ENCODE results near the gene MROH7.

MROH7 gene

GRCh38 chr1:54653036-54653435 is 11.4 kb downstream of the MROH7 start:
- no peak for DNase-seq

DNA sequence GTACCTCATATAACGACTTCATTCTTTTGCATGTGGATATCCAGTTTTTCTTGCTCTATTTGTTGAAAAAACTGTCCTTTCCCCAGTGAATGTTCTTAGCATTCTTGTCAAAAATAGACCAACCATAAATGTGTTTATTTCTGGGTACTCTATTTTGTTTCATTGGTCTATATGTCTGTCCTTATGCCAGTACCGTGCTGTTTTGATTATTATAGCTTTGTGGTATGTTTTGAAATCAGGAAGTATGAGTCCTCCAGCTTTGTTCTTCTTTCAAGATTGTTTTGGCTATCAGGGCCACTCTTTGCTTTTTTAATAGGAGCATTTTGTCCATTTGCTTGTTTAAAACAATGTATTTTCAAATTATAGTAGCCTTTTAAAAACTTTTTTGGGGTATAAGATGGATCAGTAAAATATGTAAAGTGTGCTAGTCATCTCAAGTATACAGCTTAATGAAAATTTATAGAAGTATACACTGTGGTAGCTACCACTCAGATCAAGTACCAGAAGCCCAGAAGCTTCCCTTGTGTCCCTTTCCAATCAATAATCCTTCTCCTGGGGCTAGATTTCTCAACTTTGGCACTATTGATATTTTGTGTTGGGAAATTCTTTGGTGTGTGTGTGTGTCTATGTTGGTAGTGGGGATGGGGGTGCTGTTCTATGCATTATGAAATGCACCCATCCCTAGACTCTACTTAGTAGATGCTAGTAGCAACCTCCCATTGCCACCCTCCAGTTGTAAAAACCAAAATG is 16.8 kb downstream of the MROH7 start:
- no peak for DNase-seq

- no peak for DNase-seq
Observed at GRCh38 chr1:54663725-54664124, 22.1 kb downstream of the MROH7 start.

- DNase-seq = no peak
Observed at GRCh38 chr1:54664364-54664763, 22.8 kb downstream of the MROH7 start.

GRCh38 chr1:54665852-54666251 is 24.3 kb downstream of the MROH7 start:
- DNase-seq = no peak

GRCh38 chr1:54666333-54666732 is 24.7 kb downstream of the MROH7 start:
- DNase-seq = no peak

DNA sequence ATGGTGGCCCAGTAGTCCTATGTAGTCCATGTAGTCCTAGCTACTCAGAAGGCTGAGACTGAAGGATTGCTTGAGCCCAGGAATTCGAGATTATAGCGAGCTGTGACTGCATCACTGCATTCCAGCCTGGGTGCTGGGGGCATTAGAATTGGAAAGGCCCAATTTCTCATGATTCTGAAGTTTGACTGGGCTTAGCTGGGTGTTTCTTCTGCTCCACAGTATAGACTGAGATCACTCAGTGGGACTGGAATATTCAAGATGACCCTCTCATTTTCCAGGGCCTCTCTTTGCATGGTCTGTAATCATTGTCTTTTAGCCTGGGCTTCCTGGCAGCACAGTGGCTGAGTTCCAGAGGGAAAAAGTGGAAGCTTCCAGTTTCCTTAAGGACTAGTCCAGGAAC is 26.2 kb downstream of the MROH7 start:
- DNase-seq = no peak

DNA sequence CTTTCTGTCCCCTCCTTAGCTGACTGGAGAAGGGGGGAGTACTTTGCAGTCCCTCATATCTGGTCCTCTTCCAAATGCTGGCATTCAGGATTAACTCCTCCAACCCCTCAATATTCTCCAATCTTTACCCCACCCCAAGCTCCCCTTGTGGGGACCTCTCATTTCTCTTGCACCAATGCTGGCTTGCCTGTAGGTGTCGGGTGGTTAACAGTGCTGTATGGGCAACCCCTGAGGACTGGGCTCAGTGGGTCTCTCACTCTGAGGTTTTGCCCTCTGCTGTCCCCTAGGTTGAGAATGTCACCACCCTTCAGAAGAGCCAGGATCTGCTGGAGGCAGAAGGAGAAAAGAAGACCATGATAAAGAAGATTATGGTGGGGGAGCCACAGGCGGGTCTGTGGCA is 27.0 kb downstream of the MROH7 start:
- no peak for DNase-seq

DNA sequence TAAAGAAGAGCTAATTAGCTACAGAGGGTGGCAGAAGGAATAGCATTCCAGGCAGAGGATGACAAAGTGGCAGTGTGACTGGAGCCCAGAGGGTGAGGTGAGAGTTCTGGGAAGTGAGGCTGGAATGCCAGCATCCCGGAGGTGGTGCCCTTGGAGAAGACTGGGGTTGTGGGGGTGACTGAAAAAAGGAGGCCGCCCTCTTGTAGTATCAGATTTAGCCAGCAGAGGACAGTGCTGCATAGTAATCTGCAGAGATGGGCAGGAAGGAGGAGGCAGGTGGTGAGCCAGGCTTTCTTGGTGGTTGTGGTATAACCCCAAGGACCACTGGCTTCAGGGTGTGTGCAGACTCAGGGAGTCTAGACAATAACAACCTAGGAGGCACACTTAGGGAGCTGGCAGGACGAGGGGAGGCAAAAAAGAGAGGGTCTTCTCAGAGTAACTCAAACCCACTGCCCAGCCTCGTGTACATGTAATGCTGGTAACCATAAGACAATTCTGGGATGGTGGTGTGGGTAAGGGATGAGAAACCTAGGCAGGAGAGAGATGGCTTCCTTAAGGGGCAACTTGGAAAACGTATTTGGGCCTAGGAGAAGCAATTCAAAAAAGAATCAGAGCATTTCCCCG is 30.5 kb downstream of the MROH7 start:
- peak; percentile 29 for DNase-seq

GRCh38 chr1:54678776-54679643 is 37.4 kb downstream of the MROH7 start:
- DNase-seq = no peak

- no peak for DNase-seq
Observed at GRCh38 chr1:54679706-54680105, 38.1 kb downstream of the MROH7 start.

DNA sequence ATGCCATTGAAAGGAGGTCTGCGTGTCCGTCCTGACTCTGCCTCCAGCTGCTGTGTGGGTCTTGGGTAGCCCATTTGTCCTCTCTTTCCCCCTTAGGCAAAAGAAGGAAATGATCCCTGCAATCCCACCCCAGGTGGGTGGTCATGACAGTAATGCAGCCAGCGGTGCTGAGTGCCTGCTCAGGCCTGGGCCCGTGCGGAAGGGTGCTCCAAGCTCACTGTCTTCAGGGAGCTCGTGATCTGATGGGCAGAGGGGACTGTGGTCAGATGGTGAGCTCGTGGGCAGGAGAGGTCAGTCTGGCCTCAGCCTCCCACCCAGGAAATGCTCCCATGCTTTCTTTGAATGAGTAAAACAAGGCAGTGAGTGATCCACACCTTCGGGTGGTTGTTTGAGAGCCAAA is 38.8 kb downstream of the MROH7 start:
- DNase-seq = no peak

- DNase-seq = peak; percentile 79
Observed at GRCh38 chr1:54681358-54681757, 39.8 kb downstream of the MROH7 start.

DNA sequence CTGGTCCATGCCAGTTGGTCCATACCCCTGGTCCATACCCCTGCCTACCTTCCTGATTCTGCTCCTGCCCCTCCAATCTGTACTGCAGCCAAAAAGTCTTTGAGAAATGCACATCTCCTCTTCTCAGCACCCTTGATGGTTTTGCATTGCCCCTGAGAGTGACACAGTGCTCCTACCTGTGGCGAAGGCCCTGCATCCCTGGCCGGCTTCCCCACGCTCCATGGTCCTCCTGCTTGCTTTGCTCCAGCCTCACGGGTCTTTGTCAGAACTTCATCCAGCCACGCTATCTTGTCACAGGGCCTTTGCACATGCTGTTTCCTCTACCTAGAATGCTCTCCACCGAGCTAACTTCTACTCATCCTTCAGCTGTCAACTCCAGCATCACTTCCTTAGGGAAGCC is 41.9 kb downstream of the MROH7 start:
- no peak for DNase-seq

GRCh38 chr1:54685335-54685905 is 43.8 kb downstream of the MROH7 start:
- DNase-seq = no peak

DNA sequence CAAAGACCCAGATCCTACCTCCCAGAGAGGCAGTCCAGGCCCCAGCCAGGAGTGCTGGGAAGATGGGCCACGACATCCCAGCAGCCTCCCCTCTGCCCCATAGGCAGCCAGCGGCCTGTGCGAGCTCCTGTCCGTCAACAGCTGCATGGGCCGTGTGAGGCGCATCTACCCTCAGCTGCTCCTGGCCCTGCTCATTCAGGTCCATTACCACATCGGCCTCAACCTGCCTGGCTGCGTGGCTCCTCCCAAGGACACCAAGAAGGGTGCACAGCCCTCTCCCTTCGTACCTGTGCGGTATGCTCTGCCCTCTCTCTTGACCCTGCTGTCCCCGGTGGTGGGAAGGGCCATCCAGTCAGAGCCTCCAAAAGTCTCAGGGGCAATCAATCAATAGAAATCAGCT is 44.6 kb downstream of the MROH7 start:
- no peak for DNase-seq

GRCh38 chr1:54694771-54695170 is 53.2 kb downstream of the MROH7 start:
- no peak for DNase-seq

- DNase-seq = no peak
Observed at GRCh38 chr1:54695221-54695620, 53.6 kb downstream of the MROH7 start.

DNA sequence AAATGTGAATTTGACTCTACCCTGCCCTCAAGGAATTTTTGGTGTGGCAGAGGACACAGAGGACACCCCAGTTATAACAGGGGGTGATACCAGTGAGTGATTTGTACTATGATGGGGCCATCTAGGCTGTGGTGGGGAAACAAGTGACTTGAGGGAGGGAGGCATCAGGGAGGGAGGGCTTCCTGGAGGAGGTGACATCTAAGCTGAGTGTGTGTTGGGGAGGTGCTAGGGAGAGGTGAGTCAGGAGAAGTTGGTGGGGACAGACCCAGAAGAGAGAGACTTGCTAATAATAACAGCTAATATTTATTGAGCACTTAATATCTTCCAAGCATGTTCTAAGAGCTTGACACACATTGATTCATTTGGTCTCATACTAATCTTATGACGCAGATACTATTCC is 54.2 kb downstream of the MROH7 start:
- DNase-seq = no peak

- DNase-seq = no peak
Observed at GRCh38 chr1:54696262-54696661, 54.7 kb downstream of the MROH7 start.

- DNase-seq = no peak
Observed at GRCh38 chr1:54697896-54698295, 56.3 kb downstream of the MROH7 start.

DNA sequence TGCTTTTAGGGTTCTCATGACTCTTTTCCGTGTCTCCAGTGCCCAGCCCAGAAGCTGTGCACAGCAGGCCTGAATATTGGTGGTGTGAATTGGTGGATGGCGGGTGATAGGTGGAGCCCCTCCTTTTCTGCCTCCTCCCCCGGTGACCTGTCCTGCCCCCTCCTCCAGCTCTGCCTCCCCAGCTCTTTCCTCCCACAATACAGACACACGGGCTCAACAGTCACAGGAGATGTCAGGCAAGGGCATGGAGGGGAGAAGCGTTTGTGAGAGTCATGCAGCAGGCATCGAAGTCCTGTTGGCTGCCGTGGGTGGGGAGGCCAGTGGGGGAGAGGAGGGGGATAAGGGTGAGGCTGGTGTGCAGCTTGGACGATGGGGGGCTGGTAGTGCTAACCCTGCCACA is 56.8 kb downstream of the MROH7 start:
- no peak for DNase-seq

DNA sequence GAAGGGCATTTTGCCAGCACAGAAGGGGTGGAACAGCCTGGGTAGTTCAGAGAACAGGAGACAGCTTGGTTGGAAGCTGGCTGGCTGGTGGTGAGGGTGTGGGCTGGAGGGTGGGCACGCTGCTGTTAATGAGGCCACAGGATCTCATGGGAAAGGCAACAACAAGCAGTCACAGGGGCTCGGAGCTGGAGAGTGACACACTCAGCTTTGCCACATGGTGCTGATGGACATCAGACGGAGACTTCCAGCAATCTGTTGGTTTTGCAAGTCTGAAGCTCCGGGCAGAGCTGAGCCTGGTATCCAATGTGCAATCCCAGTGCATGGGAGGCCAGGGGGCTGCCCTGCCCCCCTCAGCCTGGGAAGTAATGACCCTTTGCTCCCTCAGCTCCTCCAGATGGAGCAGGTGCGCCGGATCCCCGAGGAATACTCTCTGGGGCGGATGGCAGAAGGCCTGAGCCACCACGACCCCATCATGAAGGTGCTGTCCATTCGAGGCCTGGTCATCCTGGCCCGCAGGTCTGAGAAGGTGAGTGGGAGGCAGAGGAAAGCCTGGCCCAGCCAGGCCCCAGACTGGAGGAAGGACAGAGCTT is 58.4 kb downstream of the MROH7 start:
- no peak for DNase-seq
